Endothelial cell of umbilical vein (primary cell): ENCODE measurements around the gene VPS54. TPM values are rescaled to one million over a fixed set of nuclear protein-coding genes. Genes with fewer than 3 reads are reported as not detected.

Experiments
- BruUV-seq: library from RNA; stranded (reverse); fragments of 400-500 nt; replicated peaks from 2 replicates; lab custom pipeline; 2021; lab: Mats Ljungman, UMichigan
- CTCF ChIA-PET: fragments of 300-600, 350-600 bp; sonication (Branson Sonifier 250); formaldehyde crosslinking; loops from one replicate; lab custom pipeline; 2021; ENCODE audit warnings: antibody characterized with exemption, inconsistent platforms; lab: Charles Lee
- POLR2A ChIA-PET: fragments of 300-600, 350-600 bp; sonication (Branson Sonifier 250); formaldehyde crosslinking; loops from one replicate; lab custom pipeline; 2021; ENCODE audit warnings: antibody characterized with exemption, inconsistent platforms; lab: Charles Lee
- DNase-seq: peaks from one replicate; pipeline ENCODE4 v3.0.0-alpha.2; 2011; ENCODE audit warnings: low read depth, low spot score
- FAIRE-seq: peaks from 2 replicates; lab custom pipeline; 2011; peaks lifted over from hg19 to GRCh38; lab: Jason Lieb, UNC
- H2AFZ ChIP-seq: 2 replicates; pipeline ENCODE4 v1.6.0; 2012; ENCODE audit warnings: low read depth, low read length, control low read depth, inconsistent platforms
- H3K27ac ChIP-seq: 2 replicates; pipeline ENCODE4 v1.5.1; 2011; ENCODE audit warnings: low read depth, mild to moderate bottlenecking, control low read depth, low read length, moderate library complexity; ENCODE audit not compliant: insufficient read depth
- H3K27me3 ChIP-seq, 2 experiments: 2 replicates each; pipeline versions ENCODE4 v1.6.0 to v1.6.1; 2011; ENCODE audit warnings: low read length in 2 of 2, mixed read lengths in 1 of 2; ENCODE audit not compliant: control insufficient read depth in 2 of 2, insufficient read depth in 2 of 2
- H3K36me3 ChIP-seq, 2 experiments: 2 replicates in 1 of 2; 3 replicates in 1 of 2; pipeline ENCODE4 v1.5.1; 2011; ENCODE audit warnings: low read length in 2 of 2, mild to moderate bottlenecking in 1 of 2, moderate library complexity in 1 of 2; ENCODE audit not compliant: control insufficient read depth in 2 of 2, insufficient read depth in 2 of 2; ENCODE audit errors: extremely low read depth in 1 of 2
- H3K4me1 ChIP-seq: 3 replicates; pipeline ENCODE4 v1.5.1; 2011; ENCODE audit warnings: mild to moderate bottlenecking, low read length; ENCODE audit not compliant: control insufficient read depth, insufficient read depth; ENCODE audit errors: extremely low read depth
- H3K4me2 ChIP-seq: 2 replicates; pipeline ENCODE4 v1.6.1; 2011; ENCODE audit warnings: low read length, control low read depth, mixed read lengths; ENCODE audit not compliant: insufficient read depth
- H3K4me3 ChIP-seq, 3 experiments: fragments of 200-600 bp in 1 of 3; sonication (generic), shearing (Covaris generic) in 1 of 3; replicated peaks in 1 of 3; 2 replicates each; pipeline ENCODE4 v1.5.1; 2011 to 2016; ENCODE audit warnings: control low read depth in 3 of 3, low read length in 3 of 3, mild to moderate bottlenecking in 2 of 3, inconsistent platforms in 1 of 3, low read depth in 1 of 3, moderate library complexity in 1 of 3; ENCODE audit not compliant: insufficient read depth in 1 of 3
- H3K79me2 ChIP-seq: 2 replicates; pipeline ENCODE4 v1.6.0; 2012; ENCODE audit warnings: low read length, inconsistent platforms; ENCODE audit not compliant: control insufficient read depth, insufficient read depth
- H3K9ac ChIP-seq: replicated peaks from 2 replicates; pipeline ENCODE3; 2011; ENCODE audit warnings: low read length, control low read depth; ENCODE audit not compliant: insufficient read depth; ENCODE audit errors: extremely low read depth
- H3K9me1 ChIP-seq: replicated peaks from 3 replicates; pipeline ENCODE4 v1.6.0; 2011; ENCODE audit warnings: mild to moderate bottlenecking, low read length; ENCODE audit not compliant: control insufficient read depth, insufficient read depth; ENCODE audit errors: extremely low read depth
- H3K9me3 ChIP-seq: replicated peaks from 2 replicates; pipeline ENCODE4 v1.5.1; 2012; ENCODE audit warnings: low read length, inconsistent platforms; ENCODE audit not compliant: control insufficient read depth, insufficient read depth
- H4K20me1 ChIP-seq: replicated peaks from 2 replicates; pipeline ENCODE3; 2011; ENCODE audit warnings: mild to moderate bottlenecking, low read length; ENCODE audit not compliant: control insufficient read depth, insufficient read depth; ENCODE audit errors: extremely low read depth
- CTCF ChIP-seq, 2 donors: IDR thresholded peaks; 1 replicate in 1 of 2; 2 replicates in 1 of 2; pipeline ENCODE4 v1.5.1; 2011; ENCODE audit warnings: low read length in 2 of 2, mild to moderate bottlenecking in 2 of 2, moderate library complexity in 2 of 2, control low read depth in 1 of 2, inconsistent platforms in 1 of 2, low read depth in 1 of 2; ENCODE audit not compliant: insufficient read depth in 1 of 2; ENCODE audit errors: extremely low read depth in 1 of 2
- EZH2 ChIP-seq: IDR thresholded peaks from 2 replicates; pipeline ENCODE4 v1.6.1; 2012; ENCODE audit warnings: borderline replicate concordance, low read depth, mild to moderate bottlenecking, moderate library complexity, low read length, inconsistent platforms; ENCODE audit not compliant: severe bottlenecking
- FOS ChIP-seq: IDR thresholded peaks from 2 replicates; pipeline ENCODE4 v1.6.1; 2011; ENCODE audit warnings: mild to moderate bottlenecking, low read length, moderate library complexity, borderline replicate concordance; ENCODE audit not compliant: insufficient read depth
- GATA2 ChIP-seq: IDR thresholded peaks from 2 replicates; pipeline ENCODE4 v1.7.0; 2011; ENCODE audit warnings: low read depth, mild to moderate bottlenecking, moderate library complexity, mixed read lengths, low read length; ENCODE audit not compliant: insufficient read length, insufficient read depth
- MAX ChIP-seq: IDR thresholded peaks from 2 replicates; pipeline ENCODE4 v1.6.1; 2011; ENCODE audit not compliant: insufficient read depth, insufficient read length
- MYC ChIP-seq: IDR thresholded peaks from one replicate; pipeline ENCODE4 v1.6.1; 2011; ENCODE audit warnings: mild to moderate bottlenecking, low read depth, low read length
- POLR2AphosphoS5 ChIP-seq: IDR thresholded peaks from 2 replicates; pipeline ENCODE4 v1.6.1; 2012; ENCODE audit warnings: low read depth, mild to moderate bottlenecking, control low read depth, low read length, moderate library complexity; ENCODE audit not compliant: insufficient read depth
- dilution Hi-C: fragments of 300-500 bp; cut with MboI; formaldehyde crosslinking; loops from one replicate; pipeline ENCODE4 v1.15.0; 2019; ENCODE audit warnings: low sequenced_read_pairs; ENCODE audit not compliant: extremely low pct_ligation_motif_present
- intact Hi-C: fragments of 100-400 bp; cut with micrococcal nuclease; formaldehyde crosslinking; loops from one replicate; pipeline ENCODE4 v1.10.0; 2022
- polyA plus RNA-seq, 4 experiments: library from polyadenylated mRNA; depleted of rRNA in 3 of 4; stranded (reverse) in 3 of 4; unstranded in 1 of 4; fragments of >200 nt; gene quantifications; 2 replicates each; pipeline versions ENCODE4 v1.2.1 to v1.2.3, GENCODE V29; 2011 to 2012; ENCODE audit warnings: missing spikeins in 1 of 4
- total RNA-seq: library from RNA; stranded (reverse); gene quantifications from 2 replicates; pipeline ENCODE4 v1.2.3, GENCODE V29; 2021

The VPS54 gene
- total and polyA plus RNA-seq, 2 donors (not counting 3 experiments of a cell fraction or from before 2014, with no cell fraction given) = 6.3 to 17.7 TPM

GRCh38 chr2:63863707-63864106, 155.5 kb downstream of the VPS54 start:
- Histone ChIP-seq H4K20me1 (no peaks in the 10 kb centered on the region), H3K79me2 (peaks cover 3% of the 10 kb centered on the region), H3K27me3 (no peaks in the 10 kb centered on the region), H3K9ac (no peak overlapping the region), H2AFZ (no peak overlapping the region), H3K4me3 (no peak overlapping the region), H3K27ac (no peak overlapping the region), H3K4me2 (no peak overlapping the region), H3K9me3 (no peaks in the 10 kb centered on the region), H3K9me1 (no peaks in the 10 kb centered on the region), H3K4me1 (no peaks in the 10 kb centered on the region), H3K36me3 (peaks cover 0 to 4% of the 10 kb centered on the region in 2 experiments)
- dilution Hi-C loops = no loop called here
- TF ChIP-seq MAX (no peak), FOS (no peak), MYC (no peak), POLR2AphosphoS5 (no peak), EZH2 (no peak), CTCF (IDR thresholded peaks at IDR 0.05; ENCODE audit: extremely low read depth in 1 of 2, insufficient read depth in 1 of 2, low read depth in 1 of 2, low read length in 2 of 2) (no peak), GATA2 (no peak)
- intact Hi-C loops = loop anchor here (5.0 kb wide), 1 partner anchor 276 kb away; the partner anchor contains the start of genes MDH1 and WDPCP
- FAIRE-seq = no peak
- POLR2A ChIA-PET = no interaction called here
- no peak for DNase-seq
- no TSS peak for BruUV-seq
- CTCF ChIA-PET = interaction anchor here (1.1 to 6.5 kb wide), 4 partner anchors 14 to 376 kb away, joined by 3 to 178 read pairs (median 10); no protein-coding TSS in a partner anchor
